DOHH2 (cell line): ENCODE data around the gene BNC2.
"Not testable (repeated sequence)": the region's sequence is repeated elsewhere in the genome, so short reads cannot be mapped to it uniquely, and the experiment has no call there.

Source experiments
- CTCF ChIP-seq: fragments of 200-600 bp; sonication (generic); IDR thresholded peaks from one replicate; pipeline ENCODE4 v1.5.1; 2014; ENCODE audit warnings: antibody characterized with exemption, mild to moderate bottlenecking, low read depth, low read length; ENCODE audit not compliant: poor library complexity, severe bottlenecking
- EZH2phosphoT487 ChIP-seq: fragments of 200-600 bp; sonication (generic); IDR thresholded peaks from 2 replicates; pipeline ENCODE4 v1.6.1; 2017; ENCODE audit warnings: borderline replicate concordance, mild to moderate bottlenecking, antibody characterized with exemption, low read length, moderate library complexity, mixed read lengths

- not testable (repeated sequence) for TF ChIP-seq CTCF, EZH2phosphoT487
Measured at GRCh38 chr9:16480584-16480983, 389.9 kb downstream of the BNC2 start.
